HFFc6 (cell line): ENCODE results near the gene PTGER3. TPM values are rescaled to one million over a fixed set of nuclear protein-coding genes. Genes with fewer than 3 reads are reported as not detected.

Experiments
- DNase-seq: peaks from one replicate; pipeline ENCODE4 v3.0.0-alpha.2; 2018
- H3K27ac Mint-ChIP-seq: 2 replicates; pipeline ENCODE4 v1.8.0; 2020; ENCODE audit warnings: mild to moderate bottlenecking, mixed read lengths
- H3K27me3 Mint-ChIP-seq: 2 replicates; pipeline ENCODE4 v1.8.0; 2021; ENCODE audit warnings: mild to moderate bottlenecking, moderate library complexity, mixed read lengths; ENCODE audit not compliant: insufficient read depth
- H3K36me3 Mint-ChIP-seq: 2 replicates; pipeline ENCODE4 v1.8.0; 2021; ENCODE audit warnings: low read depth, mixed read lengths
- H3K4me1 Mint-ChIP-seq: 2 replicates; pipeline ENCODE4 v1.8.0; 2020; ENCODE audit warnings: low read depth, mixed read lengths
- H3K4me3 Mint-ChIP-seq: 2 replicates; pipeline ENCODE4 v1.8.0; 2020; ENCODE audit warnings: mild to moderate bottlenecking, moderate library complexity, mixed read lengths
- H3K9me3 Mint-ChIP-seq: 2 replicates; pipeline ENCODE4 v1.8.0; 2020; ENCODE audit warnings: mild to moderate bottlenecking, mixed read lengths
- total RNA-seq, 6 experiments: library from RNA; stranded (reverse); fragmentation: NEBNext Ultra II Directional; extraction: Animal tissue kit (Norgen Biotek cat#: 25700); gene quantifications; 2 replicates in 1 of 6; 3 replicates in 5 of 6; pipeline ENCODE4 v1.2.3, GENCODE V29; 2021
- TF ChIP-seq, protein P1 (sequence below): fragments of 200-600 bp; sonication (generic); IDR thresholded peaks from 2 replicates; pipeline ENCODE4 v1.5.0; 2021; ENCODE audit warnings: antibody characterized with exemption, mild to moderate bottlenecking

PTGER3 gene
- total RNA-seq, 6 experiments from 2014 or later = 0.40 to 2.1 (median 0.54) TPM

DNA sequence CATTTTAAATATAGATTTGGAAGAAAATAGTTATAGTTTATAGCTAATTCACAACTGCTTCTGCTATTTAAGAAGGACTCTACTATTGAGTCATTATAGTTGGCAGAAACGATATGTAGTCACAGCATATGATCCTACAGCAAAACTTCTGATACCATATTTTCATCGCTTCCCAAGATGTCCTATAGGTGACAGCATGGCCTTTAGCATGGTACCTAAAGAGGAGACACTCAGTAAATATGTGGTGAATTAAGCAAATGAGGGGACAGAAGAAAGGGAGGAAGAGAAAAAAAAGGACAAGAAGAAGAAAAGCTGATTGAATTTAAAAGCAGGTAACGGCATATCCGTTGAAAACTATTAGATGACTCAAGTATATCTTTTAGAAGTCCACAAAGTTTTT lies 77.2 kb downstream of the PTGER3 start:
- H3K36me3 Mint-ChIP-seq = no peaks in the 10 kb centered on the region
- H3K27ac Mint-ChIP-seq = no peak overlapping the region
- H3K4me1 Mint-ChIP-seq = no peaks in the 10 kb centered on the region
- peaks cover 2% of the 10 kb centered on the region; the same call in 1 of the 2 replicates for H3K27me3 Mint-ChIP-seq
- TF ChIP-seq, protein P1, sequence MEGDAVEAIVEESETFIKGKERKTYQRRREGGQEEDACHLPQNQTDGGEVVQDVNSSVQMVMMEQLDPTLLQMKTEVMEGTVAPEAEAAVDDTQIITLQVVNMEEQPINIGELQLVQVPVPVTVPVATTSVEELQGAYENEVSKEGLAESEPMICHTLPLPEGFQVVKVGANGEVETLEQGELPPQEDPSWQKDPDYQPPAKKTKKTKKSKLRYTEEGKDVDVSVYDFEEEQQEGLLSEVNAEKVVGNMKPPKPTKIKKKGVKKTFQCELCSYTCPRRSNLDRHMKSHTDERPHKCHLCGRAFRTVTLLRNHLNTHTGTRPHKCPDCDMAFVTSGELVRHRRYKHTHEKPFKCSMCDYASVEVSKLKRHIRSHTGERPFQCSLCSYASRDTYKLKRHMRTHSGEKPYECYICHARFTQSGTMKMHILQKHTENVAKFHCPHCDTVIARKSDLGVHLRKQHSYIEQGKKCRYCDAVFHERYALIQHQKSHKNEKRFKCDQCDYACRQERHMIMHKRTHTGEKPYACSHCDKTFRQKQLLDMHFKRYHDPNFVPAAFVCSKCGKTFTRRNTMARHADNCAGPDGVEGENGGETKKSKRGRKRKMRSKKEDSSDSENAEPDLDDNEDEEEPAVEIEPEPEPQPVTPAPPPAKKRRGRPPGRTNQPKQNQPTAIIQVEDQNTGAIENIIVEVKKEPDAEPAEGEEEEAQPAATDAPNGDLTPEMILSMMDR = no peak
- H3K9me3 Mint-ChIP-seq = no peaks in the 10 kb centered on the region; the same call in 1 of the 2 replicates
- no peak overlapping the region for H3K4me3 Mint-ChIP-seq
- no peak for DNase-seq

DNA sequence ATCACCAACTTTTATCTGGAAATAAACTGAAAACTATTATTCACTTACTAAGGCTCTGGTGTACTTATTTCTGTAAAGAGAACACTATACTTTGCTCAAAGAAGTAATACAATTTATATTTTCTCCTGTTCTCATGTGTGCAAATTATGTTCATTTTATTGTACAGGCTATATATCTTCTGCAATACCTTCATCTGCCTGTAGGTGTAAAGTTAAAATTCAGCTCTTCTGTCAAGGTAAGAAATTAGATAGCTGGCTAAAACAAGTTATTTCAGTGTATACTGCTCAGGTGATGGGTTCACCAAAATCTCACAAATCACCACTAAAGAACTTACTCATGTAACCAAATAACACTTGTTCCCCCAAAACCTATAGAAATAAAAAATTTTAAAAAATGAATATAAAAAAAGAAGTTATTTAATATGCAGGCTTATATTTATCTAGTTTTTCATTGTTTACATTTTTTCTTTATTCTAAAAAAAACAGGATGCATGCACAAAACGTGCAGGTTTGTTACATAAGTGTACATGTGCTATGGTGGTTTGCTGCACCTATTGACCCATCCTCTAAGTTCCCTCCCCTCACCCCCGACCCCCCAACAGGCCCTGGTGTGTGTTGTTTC lies 81.5 kb downstream of the PTGER3 start:
- peaks cover 10% of the 10 kb centered on the region for H3K9me3 Mint-ChIP-seq
- H3K4me3 Mint-ChIP-seq = no peak overlapping the region
- peak; percentile 24 for DNase-seq
- TF ChIP-seq, protein P1 = peak; percentile 75
- H3K4me1 Mint-ChIP-seq = no peaks in the 10 kb centered on the region
- H3K36me3 Mint-ChIP-seq = no peaks in the 10 kb centered on the region
- peaks cover 1% of the 10 kb centered on the region; the same call in 1 of the 2 replicates for H3K27me3 Mint-ChIP-seq
- no peak overlapping the region for H3K27ac Mint-ChIP-seq

DNA sequence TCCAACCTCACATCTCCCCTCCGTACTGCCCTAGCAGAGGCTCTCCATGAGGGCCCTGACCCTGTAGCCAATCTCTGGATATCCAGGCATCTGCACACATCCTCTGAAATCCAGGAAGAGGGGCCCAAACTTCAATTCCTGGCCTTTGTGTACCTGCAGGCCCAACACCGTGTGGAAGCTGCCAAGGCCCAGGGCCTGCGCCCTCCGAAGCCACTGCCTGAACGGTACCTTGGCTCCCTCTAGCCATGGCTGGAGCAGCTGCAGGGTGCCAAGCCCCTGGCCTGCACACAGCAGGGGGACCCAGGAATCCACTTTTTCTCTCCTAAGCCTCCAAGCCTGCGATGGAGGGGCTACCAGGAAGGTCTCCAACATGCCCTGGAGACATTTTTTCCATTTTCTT lies 84.2 kb downstream of the PTGER3 start:
- Mint-ChIP-seq H3K9me3 (peaks cover 14% of the 10 kb centered on the region), H3K4me1 (no peaks in the 10 kb centered on the region), H3K27ac (no peak overlapping the region), H3K36me3 (no peaks in the 10 kb centered on the region), H3K4me3 (no peak overlapping the region), H3K27me3 (peaks cover 1% of the 10 kb centered on the region; the same call in 1 of the 2 replicates)
- DNase-seq = no peak
- TF ChIP-seq, protein P1 = no peak

DNA sequence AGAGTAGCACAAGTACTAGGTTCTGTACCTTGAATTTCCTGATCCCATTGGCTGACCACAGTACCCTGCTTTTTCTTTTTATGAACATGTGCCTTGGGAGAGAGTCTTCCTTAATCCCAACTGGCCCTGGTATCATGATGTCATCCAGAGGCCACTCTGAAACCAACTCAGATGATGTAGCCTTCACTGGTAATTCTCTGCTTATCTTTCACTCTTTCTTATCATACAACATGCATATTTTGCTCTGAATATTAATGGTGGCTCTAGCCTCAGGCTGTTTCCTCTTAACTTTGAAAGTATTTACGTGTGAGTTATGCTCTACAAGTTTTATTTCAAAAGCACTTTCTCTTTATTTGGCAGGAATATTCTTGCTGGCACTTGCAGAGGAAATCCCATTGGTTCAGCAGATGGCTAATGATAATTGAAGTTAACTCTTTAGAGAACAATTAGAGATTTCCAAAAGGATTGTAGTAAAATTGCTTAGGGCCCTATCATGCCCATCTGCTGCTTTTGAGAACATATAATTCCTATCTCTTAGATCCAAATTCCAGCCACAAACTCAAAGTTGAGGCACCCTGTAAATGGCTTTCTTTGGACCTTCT lies 86.1 kb downstream of the PTGER3 start:
- Mint-ChIP-seq H3K9me3 (peaks cover 14% of the 10 kb centered on the region), H3K27ac (no peak overlapping the region), H3K27me3 (peaks cover 1% of the 10 kb centered on the region; the same call in 1 of the 2 replicates), H3K36me3 (no peaks in the 10 kb centered on the region), H3K4me3 (no peak overlapping the region), H3K4me1 (no peaks in the 10 kb centered on the region)
- TF ChIP-seq, protein P1 = no peak
- DNase-seq = no peak

DNA sequence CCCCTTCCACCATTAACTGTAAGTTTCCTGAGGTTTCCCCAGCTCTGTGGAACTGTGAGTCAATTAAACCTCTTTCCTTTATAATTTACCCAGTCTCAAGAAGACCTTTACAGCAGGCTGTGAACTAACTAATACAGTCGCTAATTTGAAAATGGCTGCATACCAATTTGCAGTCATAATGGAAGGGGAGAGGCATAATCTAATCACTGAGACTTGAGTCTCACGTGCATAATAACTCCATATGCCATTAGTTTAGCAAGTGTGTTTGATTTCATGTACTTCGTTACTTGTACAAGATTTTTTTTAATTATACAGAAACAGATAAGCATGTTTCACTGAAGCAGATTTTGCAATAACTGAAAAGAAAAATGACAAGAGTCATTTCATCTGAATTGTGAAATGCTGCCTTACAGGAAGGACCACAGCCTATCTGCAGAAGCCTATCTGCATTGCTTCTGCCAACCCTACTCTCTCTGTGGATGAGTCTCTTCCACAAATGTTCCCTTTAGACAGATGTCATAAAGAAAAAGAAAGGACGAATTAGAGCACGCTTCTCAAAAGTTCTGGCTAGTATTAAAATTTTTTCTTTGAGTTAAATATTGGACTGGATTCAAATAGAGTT lies 99.1 kb downstream of the PTGER3 start:
- Mint-ChIP-seq H3K27ac (no peak overlapping the region), H3K4me1 (no peaks in the 10 kb centered on the region), H3K9me3 (peaks cover 15% of the 10 kb centered on the region), H3K4me3 (no peak overlapping the region), H3K36me3 (no peaks in the 10 kb centered on the region), H3K27me3 (peaks cover 2% of the 10 kb centered on the region; the same call in 1 of the 2 replicates)
- TF ChIP-seq, protein P1 = no peak
- DNase-seq = no peak
